Stromal cell of bone marrow (primary cell): ENCODE measurements around the gene TBCC.
"Not testable (repeated sequence)": the region's sequence is repeated elsewhere in the genome, so short reads cannot be mapped to it uniquely, and the experiment has no call there.

Experiments
- DNase-seq: peaks from one replicate; pipeline ENCODE4 v3.0.0-alpha.2; 2012; ENCODE audit warnings: low read depth

Gene TBCC

GRCh38 chr6:42733867-42734481 lies 11.9 kb downstream of the TBCC start:
- not testable (repeated sequence) for DNase-seq

- no peak for DNase-seq
These were observed 16.2 kb downstream of the TBCC start for GRCh38 chr6:42729731-42730130.

GRCh38 chr6:42727627-42728026 lies 18.3 kb downstream of the TBCC start:
- DNase-seq, result no peak

- no peak for DNase-seq
These were observed 18.8 kb downstream of the TBCC start for GRCh38 chr6:42727087-42727611.

- DNase-seq, result peak; percentile 81
These were observed 19.3 kb downstream of the TBCC start for GRCh38 chr6:42726485-42727086.

GRCh38 chr6:42726026-42726425 lies 19.9 kb downstream of the TBCC start:
- no peak for DNase-seq

GRCh38 chr6:42724825-42725224 lies 21.1 kb downstream of the TBCC start:
- DNase-seq, result no peak

GRCh38 chr6:42722497-42722896 lies 23.4 kb downstream of the TBCC start, which contains the start of gene PRPH2:
Gene PRPH2 (minus strand): TSS chr6:42722597. CDS start chr6:42722334, 263 bp downstream.
- DNase-seq, result no peak

GRCh38 chr6:42720739-42721138 lies 25.2 kb downstream of the TBCC start:
- DNase-seq, result no peak

- no peak for DNase-seq
These were observed 30.0 kb downstream of the TBCC start for GRCh38 chr6:42715871-42716270.

- DNase-seq, result no peak
These were observed 31.7 kb downstream of the TBCC start for GRCh38 chr6:42714098-42714761.

- no peak for DNase-seq
These were observed 34.0 kb downstream of the TBCC start for GRCh38 chr6:42711930-42712329.

- DNase-seq, result no peak
These were observed 35.6 kb downstream of the TBCC start for GRCh38 chr6:42710316-42710715.

- DNase-seq, result no peak
These were observed 36.0 kb downstream of the TBCC start for GRCh38 chr6:42709871-42710270.

- no peak for DNase-seq
These were observed 37.8 kb downstream of the TBCC start for GRCh38 chr6:42708096-42708495.

- DNase-seq, result no peak
These were observed 38.3 kb downstream of the TBCC start for GRCh38 chr6:42707595-42707994.

- DNase-seq, result no peak
These were observed 40.9 kb downstream of the TBCC start for GRCh38 chr6:42704937-42705374.

GRCh38 chr6:42704251-42704936 lies 41.5 kb downstream of the TBCC start:
- no peak for DNase-seq

- not testable (repeated sequence) for DNase-seq
These were observed 43.1 kb downstream of the TBCC start for GRCh38 chr6:42702786-42703185.

- no peak for DNase-seq
These were observed 43.7 kb downstream of the TBCC start for GRCh38 chr6:42702200-42702599.

GRCh38 chr6:42698217-42698616 lies 47.7 kb downstream of the TBCC start:
- no peak for DNase-seq

- no peak for DNase-seq
These were observed 48.6 kb downstream of the TBCC start for GRCh38 chr6:42697268-42697655.
